ENCODE results near the gene LRP11. TPM values are rescaled to one million over a fixed set of nuclear protein-coding genes. Genes with fewer than 3 reads are reported as not detected.
"Not testable (repeated sequence)": the region's sequence is repeated elsewhere in the genome, so short reads cannot be mapped to it uniquely, and the experiment has no call there.

LRP11 gene
- total RNA-seq, 1 donor: 0.21 TPM

DNA sequence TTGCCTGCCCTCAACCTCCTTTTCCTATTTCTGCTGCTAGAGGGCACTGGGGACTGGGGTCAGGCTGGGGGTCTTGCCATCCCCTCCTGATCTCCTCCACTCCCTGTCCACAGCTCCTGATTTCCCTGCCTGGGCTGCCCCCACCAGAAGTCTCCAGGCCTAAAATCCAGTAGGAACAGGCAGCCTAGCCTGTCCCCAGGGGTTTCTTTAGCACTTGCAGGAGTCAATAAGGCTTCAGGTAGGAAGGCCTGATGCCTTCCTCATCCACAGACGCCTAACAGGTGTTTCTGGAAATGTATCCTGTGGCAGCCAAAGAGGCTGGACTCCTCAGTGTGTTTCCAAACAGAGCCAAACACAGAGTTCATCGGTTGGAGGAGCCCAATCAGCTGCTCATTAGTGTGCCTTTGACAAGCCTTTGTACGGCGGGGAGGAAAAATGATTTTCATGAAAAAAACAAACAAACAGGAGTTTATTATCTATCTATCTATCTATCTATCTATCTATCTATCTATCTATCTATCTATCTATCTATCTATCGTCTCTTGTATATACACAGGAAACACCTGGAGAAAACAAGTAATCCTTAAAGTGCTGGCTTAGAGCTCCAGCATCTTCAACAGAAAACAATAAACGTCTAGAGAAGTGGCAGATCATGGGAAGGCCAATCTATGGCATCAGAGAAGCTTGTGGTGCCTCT is 37.4 kb upstream of the LRP11 start:
- peaks cover 2% of the 10 kb centered on the region for H3K4me1 ChIP-seq (ENCODE audit: insufficient read depth, low read length)
- no peaks in the 10 kb centered on the region for H3K9me3 ChIP-seq (ENCODE audit: low read depth, low read length)
- no peak overlapping the region for H3K4me3 ChIP-seq (ENCODE audit: low read length)
- H3K27me3 ChIP-seq (ENCODE audit: insufficient read depth, low read length): no peaks in the 10 kb centered on the region

DNA sequence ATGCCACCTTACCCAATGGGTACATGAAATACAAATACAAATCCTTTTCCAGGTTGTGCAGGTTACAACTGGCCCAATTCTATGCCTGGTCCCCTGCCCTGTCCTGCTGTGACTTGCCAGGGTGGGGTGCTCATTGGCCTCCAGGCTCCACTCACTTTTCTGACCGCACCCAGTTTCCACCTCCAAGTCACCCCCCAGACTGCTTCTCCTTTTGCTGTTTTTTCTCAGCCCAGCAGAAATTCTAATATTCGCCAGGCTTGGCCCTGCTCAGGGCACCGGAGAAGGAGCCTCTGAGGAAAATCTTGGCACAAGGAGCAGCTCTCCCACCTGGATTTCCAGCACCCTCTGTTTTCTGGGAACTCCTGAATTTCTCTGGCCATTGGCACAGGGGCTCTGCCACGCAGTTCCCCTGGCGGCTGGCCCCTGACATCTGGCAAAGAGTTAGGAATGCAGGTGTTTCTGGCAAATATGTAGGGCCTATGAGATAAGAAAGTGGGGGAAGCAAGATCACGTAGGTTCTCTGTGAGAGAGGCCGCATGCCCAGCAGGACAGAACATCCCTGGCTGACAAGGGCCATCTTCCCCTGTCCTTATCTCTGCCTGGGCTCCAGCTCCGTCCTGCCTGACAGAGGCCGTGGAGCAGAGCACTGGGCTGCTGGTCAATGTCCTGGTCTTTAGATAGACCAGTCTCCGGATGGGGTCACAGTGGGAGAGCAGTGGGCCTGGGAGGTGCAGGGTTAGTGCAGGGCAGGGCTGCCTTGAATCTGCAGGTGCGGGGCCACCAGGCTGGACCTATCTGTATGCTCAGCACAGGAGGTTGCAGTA is 36.7 kb upstream of the LRP11 start:
- Histone ChIP-seq H3K27me3 (ENCODE audit: insufficient read depth, low read length) (no peaks in the 10 kb centered on the region), H3K4me3 (ENCODE audit: low read length) (no peak overlapping the region), H3K9me3 (ENCODE audit: low read depth, low read length) (no peaks in the 10 kb centered on the region), H3K4me1 (ENCODE audit: insufficient read depth, low read length) (peaks cover 9% of the 10 kb centered on the region)

DNA sequence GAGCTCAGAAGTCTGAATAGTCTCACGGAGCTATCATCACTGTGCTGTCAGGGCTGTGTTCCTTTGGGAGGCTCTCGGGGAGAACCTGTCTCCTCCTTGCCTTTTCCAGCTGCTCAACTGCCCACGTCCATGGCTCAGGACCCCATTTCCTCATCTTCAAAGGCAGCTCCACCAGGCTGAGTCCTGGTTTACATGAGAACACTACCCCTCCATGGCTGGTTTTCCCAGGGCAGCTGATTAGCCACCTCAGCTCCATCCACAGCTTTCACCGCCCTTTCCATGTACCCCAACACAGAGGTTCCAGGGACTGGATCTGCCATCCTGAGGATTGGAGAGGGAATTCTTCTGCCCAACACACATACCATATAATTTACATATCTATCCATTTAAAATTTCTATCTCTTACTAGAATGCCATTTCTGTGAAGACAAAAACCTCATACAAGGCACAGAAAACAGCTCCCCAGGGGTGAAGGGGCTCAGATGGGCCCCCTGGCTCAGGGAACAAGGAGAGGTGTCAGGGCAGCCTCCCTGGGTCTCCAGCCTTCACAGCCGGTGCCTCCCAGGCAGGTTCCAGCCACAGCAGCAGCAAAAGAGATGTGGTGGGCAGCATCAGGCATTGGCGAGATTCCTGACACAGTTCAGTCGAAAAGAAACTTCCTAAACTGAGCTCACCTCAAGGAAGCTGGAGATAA is 35.9 kb upstream of the LRP11 start:
- no peak overlapping the region for H3K4me3 ChIP-seq (ENCODE audit: low read length)
- H3K4me1 ChIP-seq (ENCODE audit: insufficient read depth, low read length): peaks cover 17% of the 10 kb centered on the region
- no peaks in the 10 kb centered on the region for H3K9me3 ChIP-seq (ENCODE audit: low read depth, low read length)
- no peaks in the 10 kb centered on the region for H3K27me3 ChIP-seq (ENCODE audit: insufficient read depth, low read length)

DNA sequence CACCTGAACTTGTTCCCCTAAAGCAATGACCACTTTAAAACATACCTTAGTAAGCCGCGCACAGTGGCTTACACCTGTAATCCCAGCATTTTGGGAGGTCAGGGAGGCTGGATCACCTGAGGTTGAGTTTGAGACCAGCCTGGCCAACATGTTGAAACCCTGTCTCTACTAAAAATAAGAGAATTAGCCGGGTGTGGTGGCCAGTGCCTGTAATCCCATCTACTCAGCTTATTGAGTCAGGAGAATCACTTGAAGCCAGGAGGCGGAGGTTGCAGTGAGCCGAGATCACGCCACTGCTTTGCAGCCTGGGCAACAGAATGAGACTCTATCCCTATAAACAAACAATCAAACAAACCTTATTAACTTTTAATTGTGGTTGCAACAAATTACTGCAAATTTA is 35.3 kb upstream of the LRP11 start:
- no peaks in the 10 kb centered on the region for H3K9me3 ChIP-seq (ENCODE audit: low read depth, low read length)
- H3K4me1 ChIP-seq (ENCODE audit: insufficient read depth, low read length): peaks cover 19% of the 10 kb centered on the region
- H3K4me3 ChIP-seq (ENCODE audit: low read length): no peak overlapping the region
- no peaks in the 10 kb centered on the region for H3K27me3 ChIP-seq (ENCODE audit: insufficient read depth, low read length)

DNA sequence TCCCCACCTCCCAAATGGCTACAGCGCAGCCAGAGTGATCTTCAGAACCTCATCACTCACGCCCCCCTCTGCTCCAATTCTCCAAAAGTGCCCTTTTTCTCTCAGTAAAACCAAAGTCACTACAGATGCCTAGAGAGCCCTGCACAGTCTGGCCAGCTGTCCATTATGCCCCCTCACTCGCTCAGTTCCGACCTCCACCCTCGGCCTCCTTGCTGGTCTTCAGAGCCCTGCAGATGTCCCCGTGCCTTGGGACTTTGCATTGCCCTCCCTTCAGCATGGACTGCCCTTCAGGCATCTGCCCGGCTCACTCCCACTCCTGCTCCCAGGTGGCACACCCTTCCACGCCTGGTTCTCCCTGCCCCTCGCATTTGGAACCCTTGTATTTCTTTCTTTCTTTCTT is 34.8 kb upstream of the LRP11 start:
- Histone ChIP-seq H3K27me3 (ENCODE audit: insufficient read depth, low read length) (no peaks in the 10 kb centered on the region), H3K4me1 (ENCODE audit: insufficient read depth, low read length) (peaks cover 19% of the 10 kb centered on the region), H3K9me3 (ENCODE audit: low read depth, low read length) (no peaks in the 10 kb centered on the region), H3K4me3 (ENCODE audit: low read length) (no peak overlapping the region)

DNA sequence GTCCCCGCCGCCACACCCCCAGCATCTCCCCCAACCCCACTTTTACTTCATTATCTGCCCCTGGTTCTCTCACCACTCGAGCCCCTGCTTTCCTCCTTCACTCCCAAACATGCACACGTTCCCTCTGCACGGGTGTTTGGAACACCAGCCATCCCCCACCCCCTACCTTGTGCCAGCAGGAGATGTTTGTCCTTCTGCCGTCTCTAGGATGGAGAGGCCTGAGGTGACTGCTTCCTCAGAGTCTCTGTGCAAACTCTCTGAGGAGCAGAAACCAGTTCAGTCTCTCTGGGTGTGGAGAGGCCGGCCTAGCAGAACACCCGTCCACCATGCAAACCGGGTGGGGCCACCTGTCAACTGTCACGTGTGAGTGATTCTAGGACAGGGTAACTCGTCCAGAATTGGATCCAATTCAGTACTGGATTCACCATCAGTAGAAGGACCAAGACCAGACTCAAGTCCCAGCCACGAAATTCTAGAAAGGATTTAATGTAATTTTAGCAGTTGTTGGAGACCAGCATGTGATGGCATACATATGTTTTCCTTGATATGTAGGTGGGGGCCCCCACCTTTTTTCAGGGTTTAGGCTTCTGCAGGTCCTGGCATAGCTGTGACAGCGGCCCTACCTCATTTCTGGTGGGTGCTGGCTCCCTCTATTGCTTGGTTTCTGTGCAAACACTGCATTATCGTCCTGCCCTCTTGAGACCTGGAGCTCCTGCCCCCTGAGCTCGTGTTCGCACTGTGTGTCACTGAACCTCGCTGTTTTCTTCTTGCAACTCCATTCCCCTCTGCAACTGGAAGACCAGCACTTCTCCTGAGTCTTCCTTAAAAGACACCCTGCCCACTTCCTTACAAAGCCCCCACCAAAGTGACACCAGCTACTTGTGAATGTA is 33.9 kb upstream of the LRP11 start, which contains the start of gene RAET1E:
Gene RAET1E, minus strand, starts transcription at position 259 of the 890 bp plus-strand sequence. CDS start 7,212 bp downstream, outside the sequence.
- Histone ChIP-seq H3K4me1 (ENCODE audit: insufficient read depth, low read length) (peaks cover 19% of the 10 kb centered on the region), H3K4me3 (ENCODE audit: low read length) (no peak within 1 kb of the TSS), H3K27me3 (ENCODE audit: insufficient read depth, low read length) (no peaks in the 10 kb centered on the region), H3K9me3 (ENCODE audit: low read depth, low read length) (no peaks in the 10 kb centered on the region)

DNA sequence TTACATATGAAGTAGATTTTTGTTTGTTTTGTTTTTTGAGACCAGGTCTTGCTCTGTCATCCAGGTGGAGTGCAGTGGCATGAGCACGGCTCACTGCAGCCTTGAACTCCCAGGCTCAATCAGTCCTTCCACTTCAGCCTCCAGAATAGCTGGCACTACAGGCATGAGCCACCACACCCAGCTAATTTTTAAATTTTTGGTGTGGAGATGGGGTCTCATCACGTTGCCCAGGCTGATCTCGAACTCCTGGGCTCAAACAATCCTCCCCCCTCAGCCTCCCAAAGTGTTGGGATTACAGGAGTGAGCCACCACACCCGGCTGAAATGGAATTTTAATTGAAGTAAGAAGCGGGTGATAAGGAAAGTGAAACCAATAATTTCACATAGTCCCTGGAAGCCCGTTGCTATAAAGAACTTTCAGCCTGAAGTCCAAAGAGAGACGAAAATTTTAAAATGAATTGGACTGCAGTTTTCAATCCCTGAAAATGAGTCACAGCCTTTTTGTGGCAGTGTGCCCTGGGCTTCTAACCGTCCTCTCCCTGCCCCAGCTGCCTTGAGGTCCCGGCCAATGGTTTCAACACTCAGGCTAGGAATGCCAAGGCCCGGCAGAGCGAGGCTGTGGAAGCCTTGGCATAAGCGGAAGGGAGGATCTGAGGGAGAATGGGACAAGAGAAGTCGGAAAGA is 33.0 kb upstream of the LRP11 start:
- Histone ChIP-seq H3K9me3 (ENCODE audit: low read depth, low read length) (no peaks in the 10 kb centered on the region), H3K27me3 (ENCODE audit: insufficient read depth, low read length) (no peaks in the 10 kb centered on the region), H3K4me3 (ENCODE audit: low read length) (no peak overlapping the region), H3K4me1 (ENCODE audit: insufficient read depth, low read length) (peaks cover 19% of the 10 kb centered on the region)

DNA sequence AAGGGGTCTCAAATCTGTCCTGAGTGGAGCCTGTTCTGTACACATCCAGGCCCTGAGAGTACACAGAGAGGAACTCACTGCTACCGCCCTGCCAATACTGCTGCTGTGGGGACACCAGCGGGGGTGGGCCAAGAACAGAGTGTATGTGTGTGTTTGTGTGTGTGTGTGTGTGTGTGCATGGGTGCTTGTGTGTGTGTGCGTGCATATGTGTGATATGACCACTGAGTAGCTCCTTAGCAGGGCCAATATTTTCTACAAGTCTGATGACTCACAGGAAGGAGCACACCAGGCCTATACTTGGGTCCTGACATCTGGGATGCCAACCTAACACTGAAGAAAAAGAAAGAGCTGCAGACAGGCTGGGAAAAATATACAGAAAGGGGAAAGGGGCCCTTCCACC is 32.3 kb upstream of the LRP11 start:
- H3K4me3 ChIP-seq (ENCODE audit: low read length): no peak overlapping the region

DNA sequence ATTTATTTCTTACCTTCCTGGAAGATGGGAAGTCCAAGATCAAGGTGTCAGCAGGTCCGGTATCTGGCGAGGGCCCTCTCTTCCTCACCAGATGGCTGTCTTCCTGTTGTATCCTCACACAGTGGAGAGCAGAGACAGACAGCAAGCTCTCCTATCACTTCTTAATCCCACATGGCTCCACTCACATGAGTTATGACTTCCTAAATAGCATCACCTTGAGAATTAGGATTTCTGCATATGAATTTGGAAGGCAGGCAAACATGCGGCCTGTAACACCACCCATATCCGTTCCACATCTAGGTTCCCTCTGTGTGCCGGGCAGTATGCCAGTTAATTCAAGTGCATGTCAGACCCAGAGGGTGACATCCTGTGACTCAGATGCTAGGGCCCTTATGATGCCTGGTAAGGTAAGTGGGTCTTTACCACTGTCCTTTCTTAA is 31.7 kb upstream of the LRP11 start:
- Histone ChIP-seq H3K4me3 (ENCODE audit: low read length) (no peak overlapping the region), H3K27me3 (ENCODE audit: insufficient read depth, low read length) (no peaks in the 10 kb centered on the region), H3K4me1 (ENCODE audit: insufficient read depth, low read length) (peaks cover 19% of the 10 kb centered on the region), H3K9me3 (ENCODE audit: low read depth, low read length) (no peaks in the 10 kb centered on the region)

More for the DNA sequence above, 32.3 kb upstream of the LRP11 start:
- Histone ChIP-seq H3K4me1 (ENCODE audit: insufficient read depth, low read length) (peaks cover 19% of the 10 kb centered on the region), H3K9me3 (ENCODE audit: low read depth, low read length) (no peaks in the 10 kb centered on the region), H3K27me3 (ENCODE audit: insufficient read depth, low read length) (no peaks in the 10 kb centered on the region)

DNA sequence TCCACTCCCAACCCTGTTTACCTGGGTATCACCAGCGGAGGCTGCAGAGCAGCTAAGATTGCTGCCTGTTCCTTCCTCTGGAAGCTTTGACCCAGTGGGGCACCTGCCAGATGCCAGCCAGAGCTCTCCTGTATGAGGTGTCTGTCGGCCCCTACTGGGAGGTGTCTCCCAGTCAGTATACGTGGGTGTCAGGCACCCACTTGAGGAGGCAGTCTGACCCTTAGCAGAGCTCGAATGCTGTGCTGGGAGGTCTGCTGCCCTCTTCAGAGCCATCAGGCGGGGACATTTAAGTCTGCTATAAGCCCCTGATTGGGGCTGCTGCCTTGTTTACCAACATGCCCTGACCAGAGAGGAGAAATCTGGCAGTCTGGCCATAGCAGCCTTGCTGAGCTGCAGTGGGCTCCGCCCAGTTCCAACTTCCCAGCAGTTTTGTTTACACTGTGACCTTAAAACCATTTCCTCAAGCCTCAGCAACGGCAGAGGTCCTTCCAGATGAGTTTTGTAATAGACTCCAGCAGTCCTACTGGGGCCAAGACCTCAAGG is 31.0 kb upstream of the LRP11 start:
- no peaks in the 10 kb centered on the region for H3K9me3 ChIP-seq (ENCODE audit: low read depth, low read length)
- peaks cover 19% of the 10 kb centered on the region for H3K4me1 ChIP-seq (ENCODE audit: insufficient read depth, low read length)
- no peak overlapping the region for H3K4me3 ChIP-seq (ENCODE audit: low read length)
- H3K27me3 ChIP-seq (ENCODE audit: insufficient read depth, low read length): no peaks in the 10 kb centered on the region

DNA sequence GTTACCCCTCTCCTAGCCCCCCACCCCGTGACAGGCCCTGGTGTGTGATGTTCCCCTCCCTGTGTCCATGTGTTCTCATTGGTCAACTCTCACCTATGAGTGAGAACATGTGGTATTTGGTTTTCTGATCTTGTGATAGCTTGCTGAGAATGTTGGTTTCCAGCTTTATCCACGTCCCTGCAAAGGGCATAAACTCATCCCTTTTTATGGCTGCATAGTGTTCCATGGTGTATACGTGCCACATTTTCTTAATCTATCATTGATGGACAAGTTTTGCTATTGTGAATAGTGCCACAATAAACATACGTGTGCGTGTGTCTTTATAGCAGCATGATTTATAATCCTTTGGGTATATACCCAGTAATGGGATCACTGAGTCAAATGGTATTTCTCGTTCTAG is 27.7 kb upstream of the LRP11 start:
- H3K4me3 ChIP-seq (ENCODE audit: low read length); H3K27me3 ChIP-seq (ENCODE audit: insufficient read depth, low read length); H3K9me3 ChIP-seq (ENCODE audit: low read depth, low read length): not testable (repeated sequence)
- H3K4me1 ChIP-seq (ENCODE audit: insufficient read depth, low read length): peaks cover 19% of the 10 kb centered on the region

DNA sequence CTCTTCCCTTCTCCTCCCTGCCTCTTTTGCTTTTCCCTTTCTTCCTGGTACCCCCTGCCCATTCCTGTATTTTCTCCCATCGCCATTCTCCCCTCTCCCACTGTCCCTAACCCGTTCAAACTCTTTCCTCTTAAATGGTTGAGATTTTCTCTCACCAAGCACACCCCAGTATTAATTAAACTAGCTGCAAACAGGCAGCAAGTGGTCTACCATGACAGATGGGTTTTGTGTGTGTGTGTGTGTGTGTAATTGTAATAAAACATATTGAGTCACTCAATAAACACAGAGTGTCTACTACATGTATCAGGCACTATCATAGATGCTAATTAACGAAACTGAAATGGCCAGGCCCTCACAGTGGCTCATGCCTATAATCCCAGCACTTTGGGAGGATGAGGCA is 27.1 kb upstream of the LRP11 start:
- Histone ChIP-seq H3K4me3 (ENCODE audit: low read length) (no peak overlapping the region), H3K4me1 (ENCODE audit: insufficient read depth, low read length) (peaks cover 14% of the 10 kb centered on the region), H3K9me3 (ENCODE audit: low read depth, low read length) (no peaks in the 10 kb centered on the region), H3K27me3 (ENCODE audit: insufficient read depth, low read length) (no peaks in the 10 kb centered on the region)

DNA sequence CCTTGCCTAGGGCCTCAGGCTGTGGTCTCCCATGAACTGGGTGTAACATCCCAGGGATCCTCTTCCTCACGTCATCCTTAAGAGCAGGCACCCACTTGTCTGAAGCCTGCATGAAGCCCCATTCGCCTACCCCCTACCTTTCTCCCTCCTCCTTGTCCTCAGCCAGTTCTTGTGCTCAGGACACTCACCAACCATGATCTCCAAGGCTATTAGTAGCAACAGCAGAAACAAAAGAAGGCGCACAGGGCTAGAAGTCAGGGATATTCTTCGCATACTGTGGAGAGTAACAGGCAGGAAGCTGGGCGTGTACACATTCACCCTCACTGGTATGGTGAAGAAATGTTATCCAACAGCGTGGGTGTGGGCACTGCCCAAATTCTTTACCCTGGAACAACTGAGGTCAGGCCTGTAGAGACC is 26.5 kb upstream of the LRP11 start:
- H3K27me3 ChIP-seq (ENCODE audit: insufficient read depth, low read length): no peaks in the 10 kb centered on the region
- peaks cover 7% of the 10 kb centered on the region for H3K4me1 ChIP-seq (ENCODE audit: insufficient read depth, low read length)
- no peak overlapping the region for H3K4me3 ChIP-seq (ENCODE audit: low read length)
- no peaks in the 10 kb centered on the region for H3K9me3 ChIP-seq (ENCODE audit: low read depth, low read length)

DNA sequence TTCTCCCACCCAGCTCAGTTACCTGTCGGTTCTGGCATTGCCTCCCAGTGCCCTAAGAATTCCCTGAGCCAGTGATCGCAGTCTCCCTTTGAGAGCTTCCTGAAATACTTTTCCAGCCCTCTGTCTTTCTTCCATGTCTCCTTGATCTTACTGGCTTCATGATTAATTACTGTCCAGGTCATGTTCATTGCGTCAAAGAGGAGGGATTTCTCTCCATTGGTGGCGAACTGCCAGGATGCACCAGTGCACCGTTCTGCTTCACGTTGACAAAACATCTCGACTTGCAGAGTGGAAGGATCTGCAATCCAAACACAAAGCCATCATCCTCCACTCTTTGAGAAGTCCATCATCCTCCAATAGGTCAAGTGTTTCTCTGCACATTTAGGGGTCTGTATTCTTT is 25.2 kb upstream of the LRP11 start:
- Histone ChIP-seq H3K9me3 (ENCODE audit: low read depth, low read length) (no peaks in the 10 kb centered on the region), H3K27me3 (ENCODE audit: insufficient read depth, low read length) (no peaks in the 10 kb centered on the region), H3K4me1 (ENCODE audit: insufficient read depth, low read length) (no peaks in the 10 kb centered on the region), H3K4me3 (ENCODE audit: low read length) (no peak overlapping the region)
